BJ (cell line): ENCODE results near the gene PLXNB1. TPM values are rescaled to one million over a fixed set of nuclear protein-coding genes. Genes with fewer than 3 reads are reported as not detected.

Experiments used
- CTCF ChIA-PET: fragments of 350-600 bp; formaldehyde crosslinking; extraction: SDS; loops from one replicate; lab custom pipeline; 2021; ENCODE audit warnings: antibody characterized with exemption, inconsistent platforms; lab: Yijun Ruan, JAX
- POLR2A ChIA-PET: fragments of 300-600 bp; sonication (Branson Sonifier 250); formaldehyde crosslinking; extraction: SDS; loops from one replicate; lab custom pipeline; 2021; ENCODE audit warnings: antibody characterized with exemption; lab: Charles Lee
- DNase-seq: peaks from one replicate; pipeline ENCODE4 v3.0.0-alpha.2; 2011; ENCODE audit warnings: low read depth
- H3K27me3 ChIP-seq: 2 replicates; pipeline ENCODE4 v1.6.0; 2011; ENCODE audit warnings: low read length; ENCODE audit not compliant: control insufficient read depth, insufficient read depth
- H3K36me3 ChIP-seq: 2 replicates; pipeline ENCODE4 v1.5.1; 2011; ENCODE audit warnings: low read length; ENCODE audit not compliant: control insufficient read depth, insufficient read depth
- H3K4me3 ChIP-seq: 2 replicates; pipeline ENCODE4 v1.5.1; 2011; ENCODE audit warnings: low read depth, mild to moderate bottlenecking, control low read depth, low read length
- polyA plus RNA-seq: library from polyadenylated mRNA; depleted of rRNA; stranded (reverse); fragments of >200 nt; gene quantifications from 2 replicates; pipeline ENCODE4 v1.2.3, GENCODE V29; 2011
- TF ChIP-seq, protein P1 (sequence below): IDR thresholded peaks from 2 replicates; pipeline ENCODE4 v1.5.1; 2011; ENCODE audit warnings: low read depth, mild to moderate bottlenecking, control low read depth, inconsistent platforms, low read length, moderate library complexity; ENCODE audit not compliant: insufficient read depth

PLXNB1 gene
- polyA plus RNA-seq, 1 experiment, result 26.3 TPM

DNA sequence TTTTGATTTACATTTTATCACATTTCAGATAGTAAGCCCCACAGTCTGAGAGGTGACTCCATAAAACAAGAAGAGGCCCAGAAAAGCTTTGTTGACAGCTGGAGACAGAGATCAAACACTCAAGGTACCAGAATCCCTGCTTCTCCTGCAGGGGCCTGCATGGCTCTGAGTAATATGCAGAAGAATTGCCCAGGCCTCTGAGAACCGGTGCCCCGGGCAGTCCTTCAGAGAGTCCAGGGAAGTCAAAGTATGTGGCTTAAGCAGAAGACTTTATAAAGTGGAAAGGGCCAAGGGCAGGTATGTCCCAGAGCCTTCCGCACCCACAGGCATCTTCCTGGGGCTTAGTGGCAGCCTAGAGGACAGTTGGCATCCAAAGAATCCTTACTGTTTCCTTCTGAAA is 29.4 kb upstream of the PLXNB1 start:
- no peak overlapping the region for H3K4me3 ChIP-seq
- DNase-seq, result no peak
- TF ChIP-seq, protein P1, sequence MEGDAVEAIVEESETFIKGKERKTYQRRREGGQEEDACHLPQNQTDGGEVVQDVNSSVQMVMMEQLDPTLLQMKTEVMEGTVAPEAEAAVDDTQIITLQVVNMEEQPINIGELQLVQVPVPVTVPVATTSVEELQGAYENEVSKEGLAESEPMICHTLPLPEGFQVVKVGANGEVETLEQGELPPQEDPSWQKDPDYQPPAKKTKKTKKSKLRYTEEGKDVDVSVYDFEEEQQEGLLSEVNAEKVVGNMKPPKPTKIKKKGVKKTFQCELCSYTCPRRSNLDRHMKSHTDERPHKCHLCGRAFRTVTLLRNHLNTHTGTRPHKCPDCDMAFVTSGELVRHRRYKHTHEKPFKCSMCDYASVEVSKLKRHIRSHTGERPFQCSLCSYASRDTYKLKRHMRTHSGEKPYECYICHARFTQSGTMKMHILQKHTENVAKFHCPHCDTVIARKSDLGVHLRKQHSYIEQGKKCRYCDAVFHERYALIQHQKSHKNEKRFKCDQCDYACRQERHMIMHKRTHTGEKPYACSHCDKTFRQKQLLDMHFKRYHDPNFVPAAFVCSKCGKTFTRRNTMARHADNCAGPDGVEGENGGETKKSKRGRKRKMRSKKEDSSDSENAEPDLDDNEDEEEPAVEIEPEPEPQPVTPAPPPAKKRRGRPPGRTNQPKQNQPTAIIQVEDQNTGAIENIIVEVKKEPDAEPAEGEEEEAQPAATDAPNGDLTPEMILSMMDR, result no peak
- POLR2A ChIA-PET, result no interaction called here
- H3K27me3 ChIP-seq, result no peaks in the 10 kb centered on the region
- H3K36me3 ChIP-seq, result peaks cover 19% of the 10 kb centered on the region
- CTCF ChIA-PET, result no interaction called here

DNA sequence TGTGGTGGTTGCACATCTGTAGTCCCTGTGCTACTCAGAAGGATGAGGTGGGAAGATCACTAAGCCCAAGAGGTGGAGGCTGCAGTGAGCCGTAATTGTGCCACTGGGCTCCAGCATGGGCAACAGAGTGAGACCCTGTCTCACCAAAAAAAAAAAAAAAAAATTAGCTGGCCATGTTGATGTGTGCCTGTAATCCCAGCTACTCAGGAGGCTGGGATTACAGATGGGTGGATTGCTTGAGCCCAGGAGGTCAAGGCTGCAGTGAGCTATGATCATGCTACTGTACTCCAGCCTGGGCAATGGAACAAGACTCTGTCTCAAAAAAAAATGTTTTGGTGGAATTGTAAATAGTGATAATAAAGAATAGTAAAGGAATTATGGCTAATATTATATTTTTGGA is 26.6 kb upstream of the PLXNB1 start:
- peaks cover 20% of the 10 kb centered on the region for H3K36me3 ChIP-seq
- H3K4me3 ChIP-seq, result no peak overlapping the region
- POLR2A ChIA-PET, result no interaction called here
- TF ChIP-seq, protein P1, result no peak
- H3K27me3 ChIP-seq, result no peaks in the 10 kb centered on the region
- no peak for DNase-seq
- CTCF ChIA-PET, result interaction anchor here (0.6 to 0.7 kb wide), 3 partner anchors 21 to 201 kb away, joined by 3 read pairs; no protein-coding TSS in a partner anchor

DNA sequence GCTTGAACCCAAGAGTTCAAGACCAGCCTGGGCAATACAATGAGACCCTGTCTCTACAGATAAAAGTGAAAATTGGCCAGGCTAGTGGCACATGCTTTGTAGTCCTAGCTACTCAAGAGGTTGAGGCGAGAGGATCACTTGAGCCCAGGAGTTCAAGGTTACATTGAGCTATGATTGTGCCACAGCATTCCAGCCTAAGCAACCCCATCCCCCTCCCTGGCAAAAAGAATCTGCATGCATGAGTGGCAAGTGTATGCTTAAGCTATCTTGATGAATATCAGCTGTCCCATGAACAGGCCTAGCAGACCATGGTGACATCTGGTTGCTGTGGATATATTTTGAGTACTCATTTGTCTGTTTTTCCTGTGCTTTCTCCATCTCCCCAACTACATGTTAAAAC is 21.4 kb upstream of the PLXNB1 start:
- DNase-seq, result no peak
- ChIA-PET CTCF (interaction anchor here (0.5 to 1.6 kb wide), 5 partner anchors 12 to 302 kb away, joined by 3 to 5 read pairs (median 3); partner anchors contain the start of genes CCDC51 and TMA7), POLR2A (no interaction called here)
- H3K4me3 ChIP-seq, result no peak overlapping the region
- H3K36me3 ChIP-seq, result peaks cover 6% of the 10 kb centered on the region
- TF ChIP-seq, protein P1, result no peak
- no peaks in the 10 kb centered on the region for H3K27me3 ChIP-seq

DNA sequence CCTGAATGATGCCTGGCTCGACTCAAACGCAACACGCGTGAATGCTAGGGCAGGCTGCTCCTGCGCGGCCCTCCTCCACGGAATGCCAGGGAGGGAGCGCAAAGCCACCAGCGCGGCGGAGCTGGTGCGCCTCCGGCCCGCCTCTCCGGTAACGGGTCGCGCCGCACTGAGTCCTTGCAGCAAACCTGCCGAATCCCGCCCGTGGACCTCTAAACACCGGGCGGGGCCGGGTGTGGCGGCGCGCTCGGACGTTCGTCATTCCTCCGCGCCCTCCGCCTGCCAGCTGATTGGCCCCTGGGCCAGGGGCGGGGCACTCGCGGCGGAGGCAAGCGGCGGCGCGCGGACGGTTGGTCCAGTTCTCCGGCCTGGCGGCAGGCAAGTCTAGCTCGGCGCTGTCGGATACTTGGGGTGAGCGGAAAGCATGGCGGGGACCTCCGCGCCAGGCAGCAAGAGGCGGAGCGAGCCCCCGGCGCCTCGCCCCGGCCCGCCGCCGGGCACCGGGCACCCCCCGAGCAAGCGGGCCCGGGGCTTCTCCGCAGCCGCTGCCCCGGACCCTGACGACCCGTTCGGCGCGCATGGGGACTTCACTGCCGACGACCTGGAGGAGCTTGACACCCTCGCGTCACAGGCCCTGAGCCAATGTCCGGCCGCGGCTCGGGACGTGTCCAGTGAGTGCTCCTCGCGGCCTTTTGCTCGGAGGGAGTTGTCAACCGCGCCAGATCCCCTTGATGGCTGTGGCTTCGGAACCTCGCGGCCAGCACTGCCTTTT is 16.7 kb upstream of the PLXNB1 start, which contains the start of gene ATRIP:
ATRIP (plus strand) TSS at position 313 of the 769 bp plus-strand sequence; CDS start at position 422, 109 bp downstream.
- DNase-seq, result no peak
- peaks cover 4% of the 10 kb centered on the region; the same call in 1 of the 2 replicates for H3K36me3 ChIP-seq
- ChIA-PET POLR2A (interaction anchor here (0.6 to 0.7 kb wide), 3 partner anchors 110 to 1356 kb away, joined by 3 to 4 read pairs (median 3); partner anchors contain the start of gene INKA1), CTCF (interaction anchor here (1.2 to 4.8 kb wide), 6 partner anchors 11 to 206 kb away, joined by 3 to 40 read pairs (median 4); partner anchors contain the start of gene ZNF589)
- TF ChIP-seq, protein P1, result no peak
- no peaks in the 10 kb centered on the region for H3K27me3 ChIP-seq
- peak within 1 kb of the TSS; percentile 64 for H3K4me3 ChIP-seq

DNA sequence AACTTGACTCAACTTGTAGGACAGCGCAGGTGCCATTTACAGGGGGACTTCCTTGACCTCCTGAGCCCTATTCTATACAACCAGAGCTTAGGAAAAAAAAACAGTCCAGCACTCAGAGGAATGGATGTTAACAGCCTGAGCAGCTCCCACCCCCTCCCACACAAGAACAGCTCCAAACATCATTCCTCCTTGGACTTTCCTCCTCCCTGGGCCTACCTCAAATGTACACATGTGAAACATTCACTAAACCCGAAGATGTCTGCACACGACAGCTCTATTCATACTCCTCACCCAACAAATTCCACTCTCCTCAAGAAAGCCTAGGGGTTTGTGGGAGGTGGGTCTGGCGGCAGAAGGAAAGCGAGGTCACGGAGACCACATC is 16.1 kb upstream of the PLXNB1 start:
- Histone ChIP-seq H3K4me3 (peak overlapping the region; percentile 64), H3K27me3 (no peaks in the 10 kb centered on the region), H3K36me3 (peaks cover 3% of the 10 kb centered on the region; the same call in 1 of the 2 replicates)
- TF ChIP-seq, protein P1, result no peak
- DNase-seq, result no peak
- ChIA-PET CTCF (interaction anchor here (1.2 to 4.8 kb wide), 5 partner anchors 10 to 190 kb away, joined by 3 to 40 read pairs (median 4); no protein-coding TSS in a partner anchor), POLR2A (interaction anchor here (0.6 kb wide), 1 partner anchor 146 kb away, joined by 3 read pairs; no protein-coding TSS in a partner anchor)
